ENCODE results near the gene SSBP2.
"Not testable (repeated sequence)": the region's sequence is repeated elsewhere in the genome, so short reads cannot be mapped to it uniquely, and the experiment has no call there.

DNA sequence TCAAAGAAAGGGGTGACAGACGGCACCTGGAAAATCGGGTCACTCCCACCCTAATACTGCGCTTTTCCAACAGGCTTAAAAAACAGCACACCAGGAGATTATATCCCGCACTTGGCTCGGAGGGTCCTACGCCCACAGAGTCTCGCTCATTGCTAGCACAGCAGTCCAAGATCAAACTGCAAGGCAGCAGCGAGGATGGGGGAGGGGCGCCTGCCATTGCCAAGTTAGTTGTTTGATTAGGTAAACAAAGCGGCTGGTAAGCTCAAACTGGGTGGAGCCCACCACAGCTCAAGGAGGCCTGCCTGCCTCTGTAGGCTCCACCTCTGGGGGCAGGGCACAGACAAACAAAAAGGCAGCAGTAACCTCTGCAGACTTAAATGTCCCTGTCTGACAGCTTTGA is 158.8 kb downstream of the SSBP2 start:
- TF ChIP-seq, protein P1, sequence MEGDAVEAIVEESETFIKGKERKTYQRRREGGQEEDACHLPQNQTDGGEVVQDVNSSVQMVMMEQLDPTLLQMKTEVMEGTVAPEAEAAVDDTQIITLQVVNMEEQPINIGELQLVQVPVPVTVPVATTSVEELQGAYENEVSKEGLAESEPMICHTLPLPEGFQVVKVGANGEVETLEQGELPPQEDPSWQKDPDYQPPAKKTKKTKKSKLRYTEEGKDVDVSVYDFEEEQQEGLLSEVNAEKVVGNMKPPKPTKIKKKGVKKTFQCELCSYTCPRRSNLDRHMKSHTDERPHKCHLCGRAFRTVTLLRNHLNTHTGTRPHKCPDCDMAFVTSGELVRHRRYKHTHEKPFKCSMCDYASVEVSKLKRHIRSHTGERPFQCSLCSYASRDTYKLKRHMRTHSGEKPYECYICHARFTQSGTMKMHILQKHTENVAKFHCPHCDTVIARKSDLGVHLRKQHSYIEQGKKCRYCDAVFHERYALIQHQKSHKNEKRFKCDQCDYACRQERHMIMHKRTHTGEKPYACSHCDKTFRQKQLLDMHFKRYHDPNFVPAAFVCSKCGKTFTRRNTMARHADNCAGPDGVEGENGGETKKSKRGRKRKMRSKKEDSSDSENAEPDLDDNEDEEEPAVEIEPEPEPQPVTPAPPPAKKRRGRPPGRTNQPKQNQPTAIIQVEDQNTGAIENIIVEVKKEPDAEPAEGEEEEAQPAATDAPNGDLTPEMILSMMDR (IDR thresholded peaks at IDR 0.05): not testable (repeated sequence)
- TF ChIP-seq POLR2A (IDR thresholded peaks at IDR 0.05): not testable (repeated sequence)

All from esophagus squamous epithelium (tissue), 4 donors.